Measurements from ENCODE around the gene BRSK2.
"Not testable (repeated sequence)": the region's sequence is repeated elsewhere in the genome, so short reads cannot be mapped to it uniquely, and the experiment has no call there.

DNA sequence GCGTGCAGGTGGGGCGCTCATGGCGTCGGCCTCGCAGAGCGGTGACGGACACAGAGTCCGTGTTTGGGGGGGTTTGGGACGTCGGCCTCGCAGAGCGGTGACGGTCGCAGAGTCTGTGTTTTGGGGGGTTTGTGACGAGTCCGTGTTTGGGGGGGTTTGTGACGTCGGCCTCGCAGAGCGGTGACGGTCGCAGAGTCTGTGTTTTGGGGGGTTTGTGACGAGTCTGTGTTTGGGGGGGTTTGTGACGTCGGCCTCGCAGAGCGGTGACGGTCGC, 20.1 kb downstream of the BRSK2 start:
- TF ChIP-seq, protein P1, sequence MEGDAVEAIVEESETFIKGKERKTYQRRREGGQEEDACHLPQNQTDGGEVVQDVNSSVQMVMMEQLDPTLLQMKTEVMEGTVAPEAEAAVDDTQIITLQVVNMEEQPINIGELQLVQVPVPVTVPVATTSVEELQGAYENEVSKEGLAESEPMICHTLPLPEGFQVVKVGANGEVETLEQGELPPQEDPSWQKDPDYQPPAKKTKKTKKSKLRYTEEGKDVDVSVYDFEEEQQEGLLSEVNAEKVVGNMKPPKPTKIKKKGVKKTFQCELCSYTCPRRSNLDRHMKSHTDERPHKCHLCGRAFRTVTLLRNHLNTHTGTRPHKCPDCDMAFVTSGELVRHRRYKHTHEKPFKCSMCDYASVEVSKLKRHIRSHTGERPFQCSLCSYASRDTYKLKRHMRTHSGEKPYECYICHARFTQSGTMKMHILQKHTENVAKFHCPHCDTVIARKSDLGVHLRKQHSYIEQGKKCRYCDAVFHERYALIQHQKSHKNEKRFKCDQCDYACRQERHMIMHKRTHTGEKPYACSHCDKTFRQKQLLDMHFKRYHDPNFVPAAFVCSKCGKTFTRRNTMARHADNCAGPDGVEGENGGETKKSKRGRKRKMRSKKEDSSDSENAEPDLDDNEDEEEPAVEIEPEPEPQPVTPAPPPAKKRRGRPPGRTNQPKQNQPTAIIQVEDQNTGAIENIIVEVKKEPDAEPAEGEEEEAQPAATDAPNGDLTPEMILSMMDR (IDR thresholded peaks at IDR 0.05) = not testable (repeated sequence)
- not testable (repeated sequence) for TF ChIP-seq POLR2AphosphoS5 (IDR thresholded peaks at IDR 0.05; ENCODE audit: low read depth, low read length)
